HG02642 (cell line): ENCODE data around the gene ALDH1A3.

Source experiments
- ATAC-seq: cut with Tn5 transposase; IDR thresholded peaks from one replicate; pipeline ENCODE4 v1.9.1; 2021; ENCODE audit warnings: mild to moderate bottlenecking; ENCODE audit not compliant: unreplicated experiment, poor library complexity

The ALDH1A3 gene

DNA sequence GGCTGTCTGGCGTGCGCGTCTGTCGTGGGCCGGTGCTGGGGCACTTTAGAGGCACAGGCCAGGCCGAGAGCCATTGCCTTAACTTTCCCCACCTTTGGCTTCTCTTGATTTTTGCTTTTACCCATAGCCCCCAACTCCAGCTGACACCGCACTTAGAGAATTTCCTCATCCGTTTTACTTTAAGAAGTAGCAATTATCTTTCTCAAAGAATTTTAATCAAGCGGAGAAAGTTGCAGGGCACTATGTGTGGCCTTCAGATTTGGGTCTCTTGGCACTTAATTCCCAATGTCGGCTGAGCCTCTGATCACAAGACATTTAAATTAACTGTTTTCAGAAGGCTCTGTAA, 1.2 kb downstream of the ALDH1A3 start:
- ATAC-seq = no peak

GRCh38 chr15:100881573-100882336, 2.1 kb downstream of the ALDH1A3 start:
- ATAC-seq = no peak

- no peak for ATAC-seq
Measured at GRCh38 chr15:100885116-100885515, 5.5 kb downstream of the ALDH1A3 start.

GRCh38 chr15:100885811-100886210, 6.2 kb downstream of the ALDH1A3 start:
- ATAC-seq = no peak

GRCh38 chr15:100887211-100887913, 7.7 kb downstream of the ALDH1A3 start:
- no peak for ATAC-seq

DNA sequence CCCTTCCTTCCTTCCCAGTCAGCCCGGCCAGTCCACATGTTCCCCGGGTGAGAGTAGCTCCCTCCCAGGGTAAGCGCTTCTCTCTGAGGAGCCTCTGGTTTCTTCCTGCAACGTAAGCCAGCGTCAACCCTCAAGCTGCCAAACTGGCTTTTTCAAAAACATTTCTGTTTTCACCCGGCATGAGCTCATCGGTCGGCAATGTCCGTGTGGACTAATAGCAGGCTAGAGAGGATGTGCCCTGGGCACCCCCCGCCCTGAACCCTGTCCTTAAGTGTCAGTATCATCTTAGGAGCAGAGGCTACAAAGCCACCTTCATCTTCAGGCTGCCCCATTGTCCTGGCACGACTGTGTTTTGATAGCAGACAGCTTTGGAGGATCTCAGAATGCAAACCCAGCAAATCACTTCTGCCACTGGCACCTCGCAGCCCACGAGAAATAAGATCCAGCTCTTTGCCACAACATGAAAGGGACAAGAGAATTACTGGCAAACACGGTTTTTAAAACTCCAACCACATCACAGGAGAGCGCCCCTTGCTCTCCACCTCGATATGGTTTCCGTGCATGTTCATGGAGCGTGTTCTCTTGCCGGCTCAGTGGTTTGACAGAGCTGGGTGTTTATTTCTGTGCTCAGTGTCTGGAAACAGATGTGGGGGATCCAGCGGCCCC, 9.9 kb downstream of the ALDH1A3 start:
- no peak for ATAC-seq

- ATAC-seq = no peak
Measured at GRCh38 chr15:100890051-100890720, 10.6 kb downstream of the ALDH1A3 start.

- ATAC-seq = no peak
Measured at GRCh38 chr15:100890850-100891249, 11.2 kb downstream of the ALDH1A3 start.

DNA sequence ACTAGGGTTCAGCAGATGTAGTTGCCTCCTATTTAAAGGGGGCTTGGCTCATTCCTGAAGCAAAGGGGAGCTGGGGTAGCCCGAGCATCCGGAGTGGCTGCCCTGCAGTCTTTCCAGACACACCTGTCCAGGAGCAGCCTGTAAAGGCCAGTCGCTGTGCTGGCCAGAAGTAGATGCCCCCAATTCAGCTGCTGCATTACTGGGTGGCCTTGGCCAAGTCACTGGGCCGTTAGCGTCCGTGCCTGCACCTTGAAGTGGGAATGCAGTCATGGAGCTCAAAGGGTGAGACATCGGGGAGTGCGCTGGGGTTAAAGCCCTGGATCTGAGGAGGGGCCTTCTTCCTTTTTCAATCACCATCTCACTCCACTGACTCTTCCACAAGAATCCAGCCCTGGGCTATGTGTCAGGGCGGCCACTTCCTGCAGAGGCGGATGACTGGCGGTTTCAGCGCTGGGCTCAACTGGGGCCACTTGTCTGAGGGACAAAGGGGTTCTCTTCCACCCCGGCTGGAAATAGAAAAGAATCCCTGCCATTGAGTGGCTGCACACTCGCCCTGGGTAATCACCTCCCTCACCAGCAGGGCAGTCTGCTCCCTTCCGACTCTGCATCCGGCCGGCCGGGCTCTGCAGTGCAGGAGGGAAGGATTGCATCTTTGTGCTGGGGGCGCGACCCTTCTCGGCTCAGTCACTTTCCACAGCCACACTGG, 11.8 kb downstream of the ALDH1A3 start:
- ATAC-seq = no peak

- no peak for ATAC-seq
Measured at GRCh38 chr15:100892013-100892355, 12.4 kb downstream of the ALDH1A3 start.

- ATAC-seq = no peak
Measured at GRCh38 chr15:100893261-100893963, 13.8 kb downstream of the ALDH1A3 start.

DNA sequence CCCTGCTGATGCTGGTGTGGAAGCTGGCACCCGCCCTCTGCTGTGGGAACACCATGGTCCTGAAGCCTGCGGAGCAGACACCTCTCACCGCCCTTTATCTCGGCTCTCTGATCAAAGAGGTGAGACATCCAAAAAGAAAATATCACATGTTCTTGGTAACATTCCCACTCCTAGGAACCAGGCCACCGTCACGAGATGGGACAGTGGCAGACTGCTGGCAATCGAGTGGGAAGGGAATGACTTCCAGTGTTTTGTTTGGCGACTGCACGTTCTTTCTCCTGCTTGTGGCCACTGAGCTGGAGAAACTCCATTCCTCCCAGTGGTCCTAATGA, 14.3 kb downstream of the ALDH1A3 start:
- no peak for ATAC-seq

DNA sequence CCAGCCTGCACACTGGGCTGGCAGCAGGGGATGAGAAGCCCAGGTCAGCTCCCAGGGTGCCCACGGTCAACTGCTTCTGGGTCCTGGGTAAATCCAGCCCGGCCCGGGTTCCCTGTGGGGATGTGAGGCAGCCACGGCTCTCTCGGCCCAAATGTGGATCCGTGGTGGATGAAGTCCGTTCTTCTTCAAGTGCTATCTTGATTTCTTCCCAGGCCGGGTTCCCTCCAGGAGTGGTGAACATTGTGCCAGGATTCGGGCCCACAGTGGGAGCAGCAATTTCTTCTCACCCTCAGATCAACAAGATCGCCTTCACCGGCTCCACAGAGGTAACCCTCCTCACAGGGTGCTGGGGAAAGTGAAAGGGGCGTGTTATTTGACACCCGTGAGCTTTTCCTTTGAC, 16.1 kb downstream of the ALDH1A3 start:
- ATAC-seq = no peak

DNA sequence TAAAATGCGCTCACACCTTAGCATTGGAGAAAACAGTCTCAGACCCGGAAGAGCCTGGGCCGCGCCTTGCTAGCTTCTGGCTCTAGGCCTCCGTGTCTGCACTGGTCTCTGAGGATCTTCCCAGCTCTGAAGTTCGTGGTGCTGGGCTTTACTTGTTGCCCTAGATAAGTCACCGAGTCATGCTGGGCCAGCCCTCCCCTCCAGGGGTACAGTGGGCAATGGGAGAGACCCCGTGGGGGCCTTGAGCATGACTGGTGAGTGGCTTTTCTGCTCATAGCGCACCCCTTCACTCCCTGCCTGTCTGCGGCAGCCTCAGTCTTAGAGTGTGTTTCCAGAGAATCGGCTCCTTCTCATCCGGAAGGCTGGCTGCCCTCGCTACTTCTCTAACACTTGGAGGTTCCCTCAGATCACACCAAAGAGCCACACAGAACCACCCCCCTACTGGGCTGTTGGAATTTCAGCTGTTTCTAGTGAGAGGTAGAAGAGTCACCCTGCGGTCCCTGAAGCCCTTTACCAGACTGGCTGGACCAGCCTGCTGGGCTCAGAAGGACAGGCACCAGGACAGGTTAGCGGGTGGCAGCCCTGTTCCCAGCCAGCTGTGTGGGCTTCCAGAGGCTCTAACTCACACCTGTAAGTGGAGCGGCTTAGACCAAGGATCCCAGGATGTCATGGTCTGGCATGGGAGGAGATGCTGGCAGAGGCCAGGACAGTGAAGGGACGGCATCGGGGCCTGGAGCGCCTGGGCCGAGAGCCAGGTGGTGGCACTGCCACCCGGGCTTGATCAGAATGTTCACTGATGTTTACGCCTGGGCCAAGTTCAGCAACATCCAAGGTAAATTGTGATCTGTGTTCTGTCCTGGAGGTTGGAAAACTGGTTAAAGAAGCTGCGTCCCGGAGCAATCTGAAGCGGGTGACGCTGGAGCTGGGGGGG, 17.9 kb downstream of the ALDH1A3 start:
- no peak for ATAC-seq

DNA sequence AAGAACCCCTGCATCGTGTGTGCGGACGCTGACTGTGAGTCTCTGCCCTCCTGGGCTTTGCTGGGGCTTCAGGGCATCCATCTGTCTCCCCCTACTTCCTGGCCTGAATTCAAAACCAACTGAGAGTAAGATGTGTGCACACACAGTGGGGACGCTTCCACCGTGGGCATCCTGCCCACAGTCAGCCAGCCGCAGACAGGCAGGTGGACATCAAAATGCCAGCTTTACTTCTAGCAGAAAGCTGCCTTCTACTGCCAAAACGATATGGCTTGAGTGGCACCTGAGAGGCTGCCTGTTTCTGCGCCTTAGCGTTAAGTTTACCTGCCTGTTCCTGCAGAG, 18.5 kb downstream of the ALDH1A3 start:
- no peak for ATAC-seq

- no peak for ATAC-seq
Measured at GRCh38 chr15:100898661-100899462, 19.2 kb downstream of the ALDH1A3 start.

DNA sequence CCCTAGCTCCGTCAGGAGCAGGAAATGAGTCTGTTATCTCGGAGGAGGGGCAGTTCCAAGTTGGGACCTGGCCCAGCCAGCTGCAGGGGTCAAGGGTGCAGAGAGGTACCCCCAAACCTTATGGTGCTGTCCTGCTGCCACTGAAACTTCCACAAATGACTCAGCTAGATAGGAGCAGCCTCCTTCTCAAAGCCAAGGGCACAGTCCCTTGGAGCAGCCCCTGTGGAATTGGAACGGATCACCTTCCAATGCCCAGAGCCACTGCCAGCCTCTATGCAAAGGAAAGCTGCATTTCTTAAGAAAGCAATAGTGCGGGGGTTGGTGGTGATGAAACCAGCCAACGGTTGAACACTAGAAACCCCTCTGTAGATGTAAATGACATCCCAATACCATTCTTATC, 20.0 kb downstream of the ALDH1A3 start:
- no peak for ATAC-seq

GRCh38 chr15:100900136-100900794, 20.6 kb downstream of the ALDH1A3 start:
- no peak for ATAC-seq
